IPS-18a (cell line): ENCODE data around the gene CNPY3.

Source experiments
- H3K27ac ChIP-seq: one replicate; pipeline ENCODE4 v1.5.1; 2013; ENCODE audit warnings: low read length
- H3K27me3 ChIP-seq: one replicate; pipeline ENCODE4 v1.6.1; 2013; ENCODE audit warnings: mild to moderate bottlenecking, low read length; ENCODE audit not compliant: control insufficient read depth, insufficient read depth
- H3K36me3 ChIP-seq: one replicate; pipeline ENCODE4 v1.6.1; 2013; ENCODE audit warnings: low read depth, low read length; ENCODE audit not compliant: control insufficient read depth
- H3K4me1 ChIP-seq: one replicate; pipeline ENCODE4 v1.6.1; 2013; ENCODE audit warnings: low read depth, low read length; ENCODE audit not compliant: control insufficient read depth
- H3K4me3 ChIP-seq: one replicate; pipeline ENCODE4 v1.5.1; 2013; ENCODE audit warnings: low read length
- H3K9ac ChIP-seq: one replicate; pipeline ENCODE4 v1.6.1; 2013; ENCODE audit warnings: mild to moderate bottlenecking, low read length, moderate library complexity
- H3K9me3 ChIP-seq: one replicate; pipeline ENCODE4 v1.6.1; 2013; ENCODE audit warnings: low read depth, low read length; ENCODE audit not compliant: control insufficient read depth

CNPY3 gene

DNA sequence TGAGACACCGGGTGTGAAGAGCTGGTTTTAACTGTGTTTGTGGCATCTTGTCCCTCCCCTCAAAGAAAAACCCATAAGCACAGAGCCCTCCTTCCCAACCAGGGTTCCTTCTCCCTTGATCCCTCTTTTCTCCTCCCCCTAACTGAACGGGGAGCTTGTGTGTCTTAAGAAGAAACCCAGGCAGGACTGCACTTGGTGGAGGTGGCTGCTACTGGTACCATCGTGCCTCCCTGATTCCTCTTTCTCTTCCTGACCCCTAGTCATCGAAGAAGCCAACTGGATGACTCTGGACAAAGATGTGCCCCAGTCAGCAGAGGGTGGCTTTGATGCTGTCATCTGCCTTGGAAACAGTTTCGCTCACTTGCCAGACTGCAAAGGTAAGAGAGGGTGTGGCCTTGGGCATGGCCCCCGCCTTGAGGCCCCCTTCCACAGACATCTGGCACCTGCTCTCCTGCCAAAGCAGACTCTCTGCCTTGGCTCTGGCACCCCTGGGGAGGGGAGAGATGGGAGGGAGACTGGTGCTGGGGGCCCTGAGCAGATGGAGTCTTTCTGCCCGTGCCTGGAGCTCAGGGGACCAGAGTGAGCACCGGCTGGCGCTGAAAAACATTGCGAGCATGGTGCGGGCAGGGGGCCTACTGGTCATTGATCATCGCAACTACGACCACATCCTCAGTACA is 33.4 kb downstream of the CNPY3 start:
- H3K4me1 ChIP-seq: no peaks in the 10 kb centered on the region
- peaks cover 28% of the 10 kb centered on the region for H3K27me3 ChIP-seq
- no peak overlapping the region for H3K27ac ChIP-seq
- no peak overlapping the region for H3K9ac ChIP-seq
- peaks cover 3% of the 10 kb centered on the region for H3K36me3 ChIP-seq
- H3K4me3 ChIP-seq: no peak overlapping the region
- no peaks in the 10 kb centered on the region for H3K9me3 ChIP-seq

DNA sequence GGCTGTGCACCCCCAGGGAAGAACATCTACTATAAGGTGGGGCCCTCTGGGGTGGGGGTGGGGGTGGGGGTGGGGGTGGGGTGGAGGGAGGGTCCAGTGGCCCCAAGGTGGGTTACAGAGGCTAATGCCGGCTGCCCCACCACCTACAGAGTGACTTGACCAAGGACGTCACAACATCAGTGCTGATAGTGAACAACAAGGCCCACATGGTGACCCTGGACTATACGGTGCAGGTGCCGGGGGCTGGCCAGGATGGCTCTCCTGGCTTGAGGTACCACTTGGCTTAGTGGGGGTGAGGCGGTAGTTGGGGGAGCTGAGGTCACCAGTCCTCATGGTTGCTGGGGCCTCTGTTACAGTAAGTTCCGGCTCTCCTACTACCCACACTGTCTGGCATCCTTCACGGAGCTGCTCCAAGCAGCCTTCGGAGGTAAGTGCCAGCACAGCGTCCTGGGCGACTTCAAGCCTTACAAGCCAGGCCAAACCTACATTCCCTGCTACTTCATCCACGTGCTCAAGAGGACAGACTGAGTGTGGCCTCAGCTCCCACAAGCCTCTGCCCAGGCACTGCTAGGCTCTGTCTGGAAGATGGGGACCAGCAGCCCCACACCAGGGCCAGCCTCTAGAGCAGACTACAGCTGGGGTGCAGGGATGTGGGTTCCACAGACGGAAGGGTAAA is 34.0 kb downstream of the CNPY3 start:
- peaks cover 3% of the 10 kb centered on the region for H3K36me3 ChIP-seq
- no peaks in the 10 kb centered on the region for H3K9me3 ChIP-seq
- no peaks in the 10 kb centered on the region for H3K4me1 ChIP-seq
- peaks cover 28% of the 10 kb centered on the region for H3K27me3 ChIP-seq
- H3K27ac ChIP-seq: no peak overlapping the region
- no peak overlapping the region for H3K9ac ChIP-seq
- no peak overlapping the region for H3K4me3 ChIP-seq

DNA sequence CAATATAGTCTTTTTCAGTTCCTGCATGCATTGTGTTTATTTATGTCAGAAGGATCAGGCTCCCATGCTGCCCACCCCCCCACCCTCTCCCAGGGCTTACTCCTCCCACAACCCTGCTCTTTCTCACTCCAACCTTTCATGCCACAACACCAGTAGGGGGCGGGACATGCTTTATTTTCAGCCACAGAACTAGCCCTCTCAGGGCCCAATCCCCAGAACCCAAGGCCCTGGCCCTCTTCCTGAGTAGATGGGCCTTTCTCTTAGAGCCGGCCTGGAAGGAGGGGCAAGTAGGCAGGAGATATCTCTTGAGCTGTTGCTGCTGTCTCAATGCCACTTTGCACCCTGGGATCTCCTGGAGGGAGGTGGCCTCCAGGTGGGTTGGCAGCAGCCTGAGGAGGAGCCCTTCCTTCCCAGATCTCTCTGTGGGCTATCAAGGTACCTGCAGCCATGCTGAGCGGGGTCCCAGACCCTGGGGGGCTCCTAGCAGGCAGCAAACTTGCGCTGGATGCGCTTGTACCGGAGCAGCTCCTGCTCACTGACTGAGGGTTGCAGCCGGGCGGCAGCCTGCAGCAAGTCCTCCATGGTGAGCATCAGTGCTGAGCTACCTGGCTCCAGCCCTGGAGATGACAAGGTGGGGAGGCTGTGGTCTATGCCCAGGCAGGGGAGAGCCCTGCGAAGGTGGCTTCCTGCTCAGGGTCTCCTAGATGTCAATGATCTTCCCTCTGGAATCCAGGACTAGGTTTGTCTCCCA is 34.8 kb downstream of the CNPY3 start:
- H3K36me3 ChIP-seq: peaks cover 3% of the 10 kb centered on the region
- H3K27me3 ChIP-seq: peaks cover 24% of the 10 kb centered on the region
- no peak overlapping the region for H3K27ac ChIP-seq
- no peaks in the 10 kb centered on the region for H3K4me1 ChIP-seq
- no peak overlapping the region for H3K9ac ChIP-seq
- H3K9me3 ChIP-seq: no peaks in the 10 kb centered on the region
- no peak overlapping the region for H3K4me3 ChIP-seq

DNA sequence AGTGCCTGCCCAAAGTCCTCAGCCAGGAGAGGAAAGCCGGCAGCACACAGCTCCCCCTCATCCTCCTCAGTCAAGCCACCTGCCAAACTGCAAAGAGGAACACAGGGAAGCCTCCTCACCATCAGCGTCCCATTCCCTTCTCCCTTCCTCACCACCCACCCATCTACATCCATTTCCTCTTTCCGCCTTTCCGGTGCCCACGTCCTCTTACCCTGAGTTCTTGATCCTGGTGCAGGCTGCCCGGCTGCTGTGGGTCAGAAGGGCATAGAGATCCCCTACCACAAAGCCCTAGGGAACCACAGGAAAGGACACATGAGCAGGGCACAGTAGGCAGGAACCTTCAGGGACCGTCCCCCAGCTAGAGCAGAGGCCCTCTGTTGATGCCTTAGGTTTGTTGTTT is 37.3 kb downstream of the CNPY3 start:
- Histone ChIP-seq H3K4me1 (no peaks in the 10 kb centered on the region), H3K27me3 (no peaks in the 10 kb centered on the region), H3K27ac (no peak overlapping the region), H3K36me3 (peaks cover 3% of the 10 kb centered on the region), H3K9ac (no peak overlapping the region), H3K4me3 (no peak overlapping the region), H3K9me3 (no peaks in the 10 kb centered on the region)

DNA sequence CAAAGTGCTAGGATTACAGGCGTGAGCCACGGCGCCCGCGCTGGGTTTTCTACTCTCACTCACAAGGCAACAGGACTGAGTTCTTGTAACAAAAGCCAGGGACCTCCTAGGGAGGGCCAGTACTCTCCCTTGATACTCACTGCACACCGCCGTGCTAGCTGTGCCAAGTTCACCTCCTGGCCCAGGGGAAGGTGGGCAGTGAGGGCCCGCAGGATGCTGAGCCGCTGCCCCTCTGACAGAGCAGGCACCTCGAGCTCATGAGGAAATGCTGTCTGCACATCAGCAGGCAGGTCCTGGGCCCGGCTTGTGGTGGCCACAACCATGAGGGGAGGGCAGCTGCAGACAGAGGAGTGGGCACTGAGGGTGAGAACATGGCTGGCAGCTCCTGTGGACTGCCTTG is 37.9 kb downstream of the CNPY3 start:
- H3K27ac ChIP-seq: no peak overlapping the region
- H3K9ac ChIP-seq: no peak overlapping the region
- H3K9me3 ChIP-seq: no peaks in the 10 kb centered on the region
- H3K4me1 ChIP-seq: no peaks in the 10 kb centered on the region
- H3K4me3 ChIP-seq: no peak overlapping the region
- no peaks in the 10 kb centered on the region for H3K27me3 ChIP-seq
- peaks cover 3% of the 10 kb centered on the region for H3K36me3 ChIP-seq

DNA sequence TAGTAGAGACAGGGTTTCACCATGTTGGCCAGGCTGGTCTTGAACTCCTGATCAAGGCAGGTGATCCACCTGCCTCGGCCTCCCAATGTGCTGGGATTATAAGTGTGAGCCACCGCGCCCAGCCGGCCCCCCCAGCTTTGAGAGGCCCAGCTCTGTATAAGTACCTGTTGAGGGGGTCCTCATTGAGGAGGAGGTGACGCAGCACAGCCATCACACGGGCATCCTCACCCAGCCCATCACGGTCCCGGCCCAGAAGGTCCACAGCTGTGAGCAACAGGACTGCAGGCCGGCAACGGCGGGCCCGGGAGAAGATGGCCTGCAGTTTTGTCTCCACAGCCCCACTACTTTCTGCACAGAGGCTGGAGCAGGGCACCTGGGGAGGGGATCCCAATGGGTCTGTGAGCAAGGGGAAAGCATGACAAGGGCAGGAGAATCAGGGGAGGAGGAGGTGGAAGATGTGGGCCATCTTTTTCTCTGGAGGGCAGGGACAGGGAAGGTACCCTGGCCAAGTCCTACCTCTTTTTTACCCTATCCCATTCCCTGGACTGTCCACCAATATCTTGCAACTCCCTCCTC is 38.9 kb downstream of the CNPY3 start:
- Histone ChIP-seq H3K9ac (no peak overlapping the region), H3K36me3 (peaks cover 3% of the 10 kb centered on the region), H3K4me1 (no peaks in the 10 kb centered on the region), H3K4me3 (no peak overlapping the region), H3K27me3 (no peaks in the 10 kb centered on the region), H3K9me3 (no peaks in the 10 kb centered on the region), H3K27ac (no peak overlapping the region)

DNA sequence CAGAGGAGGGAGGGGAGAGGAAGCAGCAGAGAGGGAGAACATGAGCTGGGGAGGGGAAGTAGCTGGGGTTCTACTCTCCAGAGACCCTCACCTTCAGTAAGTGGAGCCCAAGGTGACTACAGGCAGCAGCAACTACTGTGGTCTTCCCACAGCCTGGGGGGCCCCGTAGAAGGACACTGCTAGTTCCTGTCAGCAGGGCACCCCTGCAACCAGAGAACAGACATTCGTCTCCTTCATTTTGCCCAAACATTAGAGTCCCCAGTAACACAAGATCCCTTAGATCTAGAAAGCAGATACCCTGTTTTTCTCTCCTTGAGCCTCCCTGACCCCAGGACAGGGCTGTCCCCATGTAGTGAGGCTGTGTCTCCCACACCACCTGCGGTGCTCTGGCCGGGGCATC is 39.5 kb downstream of the CNPY3 start:
- Histone ChIP-seq H3K27me3 (no peaks in the 10 kb centered on the region), H3K4me1 (no peaks in the 10 kb centered on the region), H3K4me3 (no peak overlapping the region), H3K27ac (no peak overlapping the region), H3K36me3 (peaks cover 3% of the 10 kb centered on the region), H3K9ac (no peak overlapping the region), H3K9me3 (no peaks in the 10 kb centered on the region)

DNA sequence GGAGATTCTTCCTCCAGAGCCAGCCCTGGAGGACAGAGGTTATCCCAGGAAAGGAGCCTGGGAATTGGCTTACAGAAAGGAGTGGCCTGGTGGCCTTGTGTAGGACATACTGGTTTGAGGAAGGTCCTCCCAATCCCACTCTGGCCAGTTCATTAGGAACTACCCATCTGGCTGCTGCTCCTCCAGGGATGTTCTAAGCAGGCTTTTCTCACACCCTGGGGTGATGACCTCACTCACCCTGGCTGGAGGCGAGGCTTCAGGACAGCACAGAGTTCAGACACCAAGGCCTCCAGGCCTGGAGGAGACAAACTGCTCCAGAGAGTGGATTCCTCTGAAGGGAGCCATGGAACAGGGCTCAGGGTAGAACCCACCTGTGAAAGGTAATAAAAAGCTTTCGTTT is 40.2 kb downstream of the CNPY3 start:
- peaks cover 3% of the 10 kb centered on the region for H3K36me3 ChIP-seq
- no peaks in the 10 kb centered on the region for H3K27me3 ChIP-seq
- no peak overlapping the region for H3K4me3 ChIP-seq
- no peaks in the 10 kb centered on the region for H3K4me1 ChIP-seq
- no peak overlapping the region for H3K27ac ChIP-seq
- no peaks in the 10 kb centered on the region for H3K9me3 ChIP-seq
- H3K9ac ChIP-seq: no peak overlapping the region

DNA sequence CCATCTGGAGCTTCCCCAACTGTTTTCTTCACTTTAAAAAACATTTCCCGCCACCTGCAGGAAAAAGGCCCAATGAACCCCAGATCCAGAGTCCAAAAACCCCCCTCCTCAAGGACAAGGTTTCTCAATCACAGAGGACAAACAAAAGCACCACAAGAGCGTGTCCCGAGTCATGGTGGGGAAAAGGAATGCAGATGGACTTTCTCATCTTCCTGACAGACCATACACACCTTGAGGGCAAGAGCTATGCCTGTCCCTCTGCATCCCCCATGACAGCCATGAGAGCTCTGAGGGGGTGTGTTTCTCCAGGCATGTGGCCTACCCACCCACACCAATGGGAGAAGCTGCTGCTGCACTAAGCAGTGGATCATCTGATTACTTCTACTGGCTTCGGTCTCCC is 40.7 kb downstream of the CNPY3 start:
- Histone ChIP-seq H3K4me1 (no peaks in the 10 kb centered on the region), H3K27ac (no peak overlapping the region), H3K27me3 (no peaks in the 10 kb centered on the region), H3K9ac (no peak overlapping the region), H3K4me3 (no peak overlapping the region), H3K9me3 (no peaks in the 10 kb centered on the region), H3K36me3 (peaks cover 2% of the 10 kb centered on the region)

DNA sequence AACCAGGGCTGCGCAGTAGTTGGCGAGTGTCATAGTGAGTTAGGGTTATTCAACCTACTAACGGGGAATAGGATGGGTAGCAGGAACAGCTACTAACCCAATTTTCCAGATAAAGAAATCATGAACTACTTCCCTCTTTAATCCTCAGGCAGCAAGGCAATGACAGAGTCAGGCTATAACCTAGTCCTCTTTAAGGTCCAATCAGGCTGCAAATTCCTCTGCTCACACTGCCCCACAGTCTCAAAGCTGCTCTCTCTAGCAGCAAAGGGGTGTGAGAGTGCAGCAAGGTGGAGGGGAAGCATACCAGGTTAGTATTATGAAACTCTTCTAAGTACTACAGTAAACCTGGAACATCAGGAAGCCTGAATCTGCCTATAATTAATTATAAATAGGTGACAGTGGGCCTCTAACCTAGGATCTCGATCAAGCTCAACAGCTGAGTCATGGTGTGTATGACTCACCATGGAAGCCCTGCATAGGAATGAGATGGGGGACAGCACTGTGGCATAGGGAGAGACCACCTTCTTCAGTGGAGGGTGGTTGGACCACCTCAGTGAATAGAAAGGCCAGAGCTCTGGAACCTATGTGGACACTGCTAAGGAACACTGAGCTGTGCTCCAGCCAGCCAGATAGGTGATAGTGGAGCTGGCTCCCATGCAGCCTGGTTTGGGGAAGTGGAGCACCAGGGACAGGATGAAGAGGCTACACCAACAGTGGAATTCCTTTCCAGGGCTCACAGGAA is 41.8 kb downstream of the CNPY3 start:
- Histone ChIP-seq H3K27me3 (no peaks in the 10 kb centered on the region), H3K4me1 (no peaks in the 10 kb centered on the region), H3K27ac (no peak overlapping the region), H3K9me3 (no peaks in the 10 kb centered on the region), H3K36me3 (no peaks in the 10 kb centered on the region), H3K9ac (no peak overlapping the region), H3K4me3 (no peak overlapping the region)

DNA sequence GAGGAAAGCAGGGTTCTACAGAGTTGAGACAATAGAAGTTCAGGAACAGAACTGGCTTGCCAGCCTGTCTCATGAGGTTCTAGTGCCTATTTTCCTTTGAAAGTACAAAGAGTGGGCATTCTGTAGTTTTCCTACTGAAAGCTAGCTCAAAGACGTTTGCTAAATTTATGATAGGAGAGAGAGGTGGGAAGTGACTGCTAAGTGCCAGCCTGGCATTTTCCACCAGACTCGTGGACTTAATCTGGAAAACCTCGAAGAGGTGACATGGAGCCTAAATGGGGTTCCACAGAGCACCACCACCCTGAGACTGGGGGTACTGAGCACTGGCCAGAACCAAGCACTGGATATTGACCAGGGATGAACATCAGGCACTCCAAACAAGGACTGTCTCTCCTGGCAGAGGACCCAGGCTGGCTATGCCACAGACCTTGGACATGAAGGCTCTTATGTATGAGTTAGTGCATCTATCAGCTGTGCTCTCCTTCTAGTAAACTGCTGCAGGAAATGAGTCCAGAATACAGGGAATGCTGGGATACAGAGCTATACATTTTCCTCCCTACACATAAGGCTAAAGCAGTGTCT is 42.6 kb downstream of the CNPY3 start:
- Histone ChIP-seq H3K9me3 (no peaks in the 10 kb centered on the region), H3K4me1 (no peaks in the 10 kb centered on the region), H3K27ac (no peak overlapping the region), H3K27me3 (no peaks in the 10 kb centered on the region), H3K9ac (no peak overlapping the region), H3K4me3 (no peak overlapping the region), H3K36me3 (no peaks in the 10 kb centered on the region)
